Coronary artery (tissue), 2 donors: ENCODE data around the gene SUSD5.

Experiments used
- DNase-seq: peaks from one replicate; pipeline ENCODE4 v3.0.0-alpha.2; 2017; ENCODE audit warnings: low spot score
- H3K27ac ChIP-seq, 2 donors: fragments of 200-600 bp; sonication (generic); one replicate each; pipeline ENCODE4 v1.5.1; 2016 to 2019
- H3K4me3 ChIP-seq: fragments of 200-600 bp; sonication (generic); 2 replicates; pipeline ENCODE4 v1.5.1; 2016; ENCODE audit warnings: mild to moderate bottlenecking, moderate library complexity
- CTCF ChIP-seq: fragments of 200-600 bp; sonication (generic); IDR thresholded peaks from one replicate; pipeline ENCODE4 v1.5.1; 2019; ENCODE audit warnings: antibody characterized with exemption

The SUSD5 gene

GRCh38 chr3:33134026-33134625, 84.5 kb downstream of the SUSD5 start:
- TF ChIP-seq CTCF = no peak
- Histone ChIP-seq H3K4me3 (no peak overlapping the region), H3K27ac (no peak overlapping the region)
- DNase-seq = no peak

- Histone ChIP-seq H3K27ac (peak overlapping the region; percentile 24 to 32), H3K4me3 (no peak overlapping the region)
- TF ChIP-seq CTCF = no peak
- DNase-seq = no peak
Measured at GRCh38 chr3:33132019-33132360, 86.6 kb downstream of the SUSD5 start.

GRCh38 chr3:33131331-33132018, 87.1 kb downstream of the SUSD5 start:
- H3K4me3 ChIP-seq = no peak overlapping the region
- peak overlapping the region; percentile 24 to 32 for H3K27ac ChIP-seq
- peak; percentile 83 for TF ChIP-seq CTCF
- DNase-seq = no peak

GRCh38 chr3:33130144-33130543, 88.5 kb downstream of the SUSD5 start:
- DNase-seq = no peak
- TF ChIP-seq CTCF = no peak
- Histone ChIP-seq H3K27ac (no peak overlapping the region), H3K4me3 (no peak overlapping the region)

GRCh38 chr3:33128706-33129105, 89.9 kb downstream of the SUSD5 start:
- DNase-seq = no peak
- Histone ChIP-seq H3K27ac (no peak overlapping the region), H3K4me3 (no peak overlapping the region)
- TF ChIP-seq CTCF = no peak

- no peak overlapping the region for H3K4me3 ChIP-seq
- TF ChIP-seq CTCF = no peak
- no peak for DNase-seq
- no peak overlapping the region for H3K27ac ChIP-seq
Measured at GRCh38 chr3:33125840-33126239, 92.8 kb downstream of the SUSD5 start.

- DNase-seq = no peak
Measured at GRCh38 chr3:33124638-33125037, 94.0 kb downstream of the SUSD5 start.

More at GRCh38 chr3:33124638-33125037, 94.0 kb downstream of the SUSD5 start:
- H3K4me3 ChIP-seq = no peak overlapping the region
- H3K27ac ChIP-seq = no peak overlapping the region
- TF ChIP-seq CTCF = no peak
